Astrocyte of the spinal cord (primary cell): ENCODE results near the gene KCNT2.

Source experiments
- DNase-seq: peaks from one replicate; pipeline ENCODE4 v3.0.0; 2011; ENCODE audit warnings: low read depth, low spot score
- H3K4me3 ChIP-seq: 2 replicates; pipeline ENCODE4 v1.5.1; 2011; ENCODE audit warnings: low read depth, mild to moderate bottlenecking, low read length, moderate library complexity
- in situ Hi-C: cut with HindIII; loops from 2 replicates; pipeline ENCODE4 v1.10.0; 2017; ENCODE audit warnings: low sequenced_read_pairs
- TF ChIP-seq, protein P1 (sequence below): IDR thresholded peaks from 2 replicates; pipeline ENCODE4 v1.5.1; 2012; ENCODE audit warnings: low read depth, mild to moderate bottlenecking, low read length, inconsistent platforms

KCNT2 gene

DNA sequence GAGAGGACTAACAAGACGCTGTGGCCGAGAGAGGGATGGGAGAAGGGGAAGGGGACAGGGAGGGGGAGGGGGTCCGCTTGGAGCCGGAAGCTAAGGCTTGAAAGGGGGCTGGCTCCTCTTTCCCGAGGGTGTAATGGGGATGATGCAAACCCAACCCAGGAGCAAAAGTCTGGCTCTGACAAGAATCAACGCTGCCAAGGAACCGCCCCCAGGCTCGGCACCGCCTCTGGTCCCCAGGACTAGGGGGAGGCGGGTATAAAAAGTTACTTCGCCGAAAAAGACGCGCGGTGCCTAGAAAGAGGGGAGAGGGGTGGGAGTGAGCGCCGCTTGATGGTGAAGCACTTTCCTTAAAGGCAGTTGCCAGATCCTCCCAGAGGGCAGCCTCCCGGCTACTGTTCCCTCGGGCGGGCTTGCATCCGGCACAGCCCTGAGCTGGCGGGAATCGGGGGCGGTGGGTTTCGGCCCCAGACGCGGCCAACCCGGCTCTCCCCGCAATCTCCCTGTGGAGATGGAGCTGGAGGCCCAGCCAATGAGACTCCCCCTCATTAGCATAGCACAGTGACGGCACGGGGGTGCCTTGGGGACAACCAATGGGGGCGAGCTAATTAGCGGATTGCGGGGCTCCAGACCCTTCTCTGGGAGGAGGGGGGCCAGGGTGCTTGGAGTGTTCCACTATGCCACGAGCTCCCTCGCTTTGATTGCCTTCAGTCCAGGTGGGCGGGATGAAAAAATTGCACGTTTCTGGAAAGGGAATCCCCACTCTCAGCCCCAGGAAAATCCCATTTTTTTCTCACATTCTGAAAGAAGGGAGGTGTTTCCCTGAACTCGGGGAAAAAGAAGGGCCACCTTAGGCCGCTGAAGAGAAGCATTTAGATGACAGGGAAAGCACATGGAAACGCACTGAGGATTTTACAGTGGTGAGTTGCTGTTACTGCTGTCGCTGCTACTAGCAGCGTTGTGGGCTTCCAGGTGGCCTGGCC lies at the start of gene KCNT2:
TSS of gene KCNT2 (minus strand) at position 51 of the 980 bp plus-strand sequence. CDS start 131 bp downstream, outside the sequence.
- in situ Hi-C loops, result no loop called here
- H3K4me3 ChIP-seq, result peak within 1 kb of the TSS; percentile 70
- DNase-seq, result peak; percentile 83
- TF ChIP-seq, protein P1, sequence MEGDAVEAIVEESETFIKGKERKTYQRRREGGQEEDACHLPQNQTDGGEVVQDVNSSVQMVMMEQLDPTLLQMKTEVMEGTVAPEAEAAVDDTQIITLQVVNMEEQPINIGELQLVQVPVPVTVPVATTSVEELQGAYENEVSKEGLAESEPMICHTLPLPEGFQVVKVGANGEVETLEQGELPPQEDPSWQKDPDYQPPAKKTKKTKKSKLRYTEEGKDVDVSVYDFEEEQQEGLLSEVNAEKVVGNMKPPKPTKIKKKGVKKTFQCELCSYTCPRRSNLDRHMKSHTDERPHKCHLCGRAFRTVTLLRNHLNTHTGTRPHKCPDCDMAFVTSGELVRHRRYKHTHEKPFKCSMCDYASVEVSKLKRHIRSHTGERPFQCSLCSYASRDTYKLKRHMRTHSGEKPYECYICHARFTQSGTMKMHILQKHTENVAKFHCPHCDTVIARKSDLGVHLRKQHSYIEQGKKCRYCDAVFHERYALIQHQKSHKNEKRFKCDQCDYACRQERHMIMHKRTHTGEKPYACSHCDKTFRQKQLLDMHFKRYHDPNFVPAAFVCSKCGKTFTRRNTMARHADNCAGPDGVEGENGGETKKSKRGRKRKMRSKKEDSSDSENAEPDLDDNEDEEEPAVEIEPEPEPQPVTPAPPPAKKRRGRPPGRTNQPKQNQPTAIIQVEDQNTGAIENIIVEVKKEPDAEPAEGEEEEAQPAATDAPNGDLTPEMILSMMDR, result peak; percentile 4

GRCh38 chr1:196655494-196655893 lies 47.3 kb upstream of the KCNT2 start:
- in situ Hi-C loops, result no loop called here
- no peak for DNase-seq
- TF ChIP-seq, protein P1, result no peak
- H3K4me3 ChIP-seq, result no peak overlapping the region

DNA sequence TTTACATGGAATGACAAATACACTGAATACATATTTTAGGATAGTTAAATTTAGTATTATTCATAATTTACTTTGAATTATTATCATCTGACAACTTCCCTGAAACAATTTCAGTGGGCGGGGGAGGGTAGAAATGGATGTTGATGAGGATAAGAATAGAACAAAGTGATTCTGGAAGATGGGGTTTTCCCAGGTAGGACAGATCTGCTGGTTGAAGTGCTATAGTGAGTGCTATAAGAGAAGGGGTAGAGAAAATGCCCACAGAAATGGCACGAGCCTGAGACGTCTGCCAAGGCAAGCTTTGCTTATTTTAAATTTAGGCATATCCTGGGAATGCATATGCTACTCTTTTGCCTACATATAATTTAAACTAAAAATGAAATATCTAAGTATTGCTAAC lies 46.8 kb upstream of the KCNT2 start:
- in situ Hi-C loops, result no loop called here
- no peak overlapping the region for H3K4me3 ChIP-seq
- TF ChIP-seq, protein P1, result no peak
- DNase-seq, result no peak

- in situ Hi-C loops, result no loop called here
- TF ChIP-seq, protein P1, result no peak
- no peak for DNase-seq
- H3K4me3 ChIP-seq, result peak overlapping the region; percentile 47
Observed at GRCh38 chr1:196654271-196654670, 46.0 kb upstream of the KCNT2 start.

- peak within 1 kb of the TSS; percentile 47 for H3K4me3 ChIP-seq
- in situ Hi-C loops, result no loop called here
- DNase-seq, result peak; percentile 94
- TF ChIP-seq, protein P1, result no peak
Observed at GRCh38 chr1:196651637-196652215, 43.5 kb upstream of the KCNT2 start, which contains the start of gene CFH. Gene CFH (plus strand): TSS chr1:196652043. CDS start chr1:196652118, 75 bp downstream.

DNA sequence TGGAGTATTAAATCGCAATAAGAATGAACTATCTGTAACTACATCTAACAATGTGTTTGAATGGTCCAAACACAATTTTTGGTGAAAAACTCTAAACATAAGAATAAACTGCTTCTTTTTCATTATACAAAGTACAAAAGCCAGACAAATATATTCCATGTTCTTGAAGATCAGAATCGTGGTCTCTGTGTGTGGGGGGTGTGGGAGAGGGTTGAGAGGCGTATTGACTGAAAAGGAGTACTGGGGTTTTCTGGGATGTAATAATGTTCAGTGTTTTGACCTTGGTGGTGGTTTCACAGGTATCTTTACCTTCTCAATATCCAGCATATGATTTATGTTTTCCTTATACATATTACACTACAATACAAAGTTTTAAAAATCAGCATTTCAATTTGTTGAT lies 42.8 kb upstream of the KCNT2 start:
- TF ChIP-seq, protein P1, result no peak
- DNase-seq, result no peak
- H3K4me3 ChIP-seq, result no peak overlapping the region
- in situ Hi-C loops, result no loop called here
